GM12873 (cell line): ENCODE results near the gene SEC63.

ENCODE experiments used
- CTCF ChIP-seq: IDR thresholded peaks from 2 replicates; pipeline ENCODE4 v1.5.1; 2012; ENCODE audit warnings: low read depth, mild to moderate bottlenecking, moderate library complexity, low read length, control low read depth; ENCODE audit not compliant: insufficient read depth; ENCODE audit errors: missing control alignments

The SEC63 gene

GRCh38 chr6:107843400-107843799 lies 114.6 kb downstream of the SEC63 start:
- no peak for TF ChIP-seq CTCF

DNA sequence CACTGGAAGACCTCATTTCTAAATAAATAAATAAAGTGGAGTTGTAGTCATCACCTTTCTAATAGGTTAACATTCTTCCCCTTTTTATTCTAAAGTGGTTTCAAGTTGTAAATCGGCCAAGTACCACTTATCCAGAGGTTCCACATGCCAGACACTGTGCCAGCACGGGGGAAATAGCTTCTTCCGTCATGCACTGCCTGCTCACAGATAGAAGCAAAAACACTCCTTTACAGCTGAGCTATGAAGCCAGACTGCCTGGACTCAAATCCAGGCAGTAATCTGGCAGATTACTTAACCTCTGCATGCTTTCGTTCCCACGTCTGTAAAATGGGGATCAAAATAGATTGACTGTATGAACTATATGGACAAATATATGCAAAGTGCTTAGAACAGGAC lies 116.7 kb downstream of the SEC63 start:
- TF ChIP-seq CTCF, result no peak

GRCh38 chr6:107840636-107841274 lies 117.3 kb downstream of the SEC63 start:
- no peak for TF ChIP-seq CTCF

- TF ChIP-seq CTCF, result no peak
Observed at GRCh38 chr6:107833136-107833535, 124.9 kb downstream of the SEC63 start.

GRCh38 chr6:107832151-107833056 lies 125.6 kb downstream of the SEC63 start:
- no peak for TF ChIP-seq CTCF

DNA sequence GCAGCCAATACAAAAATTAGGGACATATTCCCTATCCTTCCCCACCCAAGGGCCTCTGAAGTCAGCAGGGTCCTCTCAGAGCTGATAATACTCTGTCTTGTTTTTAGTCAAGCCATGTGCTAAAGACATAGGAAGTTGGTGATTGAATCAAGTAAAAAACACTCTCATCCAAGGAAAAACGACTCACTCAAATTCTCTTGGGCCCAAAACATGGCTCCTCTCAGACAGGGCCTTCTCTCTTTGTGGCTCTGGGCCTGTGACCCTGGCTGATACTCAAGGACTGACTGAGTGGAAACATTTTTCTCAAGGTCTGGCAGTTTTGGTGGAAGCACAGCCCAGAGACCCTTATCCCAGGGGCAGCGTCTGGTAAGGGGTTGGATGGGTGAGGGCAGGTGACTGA lies 127.9 kb downstream of the SEC63 start:
- TF ChIP-seq CTCF, result no peak

DNA sequence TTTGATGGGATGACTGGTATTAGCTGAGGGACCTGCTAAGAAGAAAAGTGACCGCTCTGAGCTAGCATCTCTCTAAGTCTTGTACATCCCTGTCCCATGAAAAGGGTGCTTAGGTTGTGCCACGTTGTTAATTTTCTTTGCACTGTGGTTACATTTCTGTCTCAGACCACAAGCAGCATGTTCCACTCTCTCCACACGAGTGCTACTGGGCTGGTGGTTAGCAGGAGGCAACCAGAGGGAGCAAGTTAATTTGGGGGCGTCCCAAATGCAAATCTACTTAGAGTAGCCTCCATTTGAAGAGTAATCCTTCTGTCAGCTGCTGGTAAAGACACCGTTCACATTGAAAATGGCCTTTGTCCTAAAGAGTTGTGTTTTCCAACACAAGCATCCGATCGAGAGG lies 130.5 kb downstream of the SEC63 start:
- TF ChIP-seq CTCF, result no peak
